Peyer's patch (tissue), 4 donors: Measurements from ENCODE around the gene VAV1.

Source experiments
- POLR2A ChIP-seq, 2 donors: fragments of 450-650 bp; IDR thresholded peaks; one replicate each; pipeline ENCODE4 v1.5.1; 2017; ENCODE audit warnings: antibody characterized with exemption in 2 of 2, mild to moderate bottlenecking in 2 of 2, moderate library complexity in 2 of 2
- TF ChIP-seq, protein P1 (sequence below), 6 experiments: fragments of 450-650 bp in 4 of 6; fragments of 200-600 bp in 2 of 6; sonication (generic) in 1 of 6; IDR thresholded peaks; one replicate each; pipeline ENCODE4 v1.5.1; 2017 to 2019; ENCODE audit warnings: antibody characterized with exemption in 6 of 6, mild to moderate bottlenecking in 3 of 6, moderate library complexity in 1 of 6

DNA sequence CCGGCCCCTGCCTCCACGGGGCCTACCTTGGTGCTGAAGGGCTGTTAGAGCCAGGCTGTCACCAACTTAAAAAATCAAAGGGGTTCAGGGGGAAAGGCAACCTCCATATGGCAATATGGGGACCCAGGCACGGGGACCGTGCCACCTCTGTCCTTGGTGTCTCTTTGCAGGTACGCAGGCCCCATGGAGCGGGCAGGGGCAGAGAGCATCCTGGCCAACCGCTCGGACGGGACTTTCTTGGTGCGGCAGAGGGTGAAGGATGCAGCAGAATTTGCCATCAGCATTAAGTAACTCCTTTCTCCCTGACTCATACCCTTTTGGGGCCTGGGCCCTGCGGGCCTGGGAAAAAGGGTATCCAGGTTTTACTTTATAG is 75.3 kb downstream of the VAV1 start:
- TF ChIP-seq, protein P1, sequence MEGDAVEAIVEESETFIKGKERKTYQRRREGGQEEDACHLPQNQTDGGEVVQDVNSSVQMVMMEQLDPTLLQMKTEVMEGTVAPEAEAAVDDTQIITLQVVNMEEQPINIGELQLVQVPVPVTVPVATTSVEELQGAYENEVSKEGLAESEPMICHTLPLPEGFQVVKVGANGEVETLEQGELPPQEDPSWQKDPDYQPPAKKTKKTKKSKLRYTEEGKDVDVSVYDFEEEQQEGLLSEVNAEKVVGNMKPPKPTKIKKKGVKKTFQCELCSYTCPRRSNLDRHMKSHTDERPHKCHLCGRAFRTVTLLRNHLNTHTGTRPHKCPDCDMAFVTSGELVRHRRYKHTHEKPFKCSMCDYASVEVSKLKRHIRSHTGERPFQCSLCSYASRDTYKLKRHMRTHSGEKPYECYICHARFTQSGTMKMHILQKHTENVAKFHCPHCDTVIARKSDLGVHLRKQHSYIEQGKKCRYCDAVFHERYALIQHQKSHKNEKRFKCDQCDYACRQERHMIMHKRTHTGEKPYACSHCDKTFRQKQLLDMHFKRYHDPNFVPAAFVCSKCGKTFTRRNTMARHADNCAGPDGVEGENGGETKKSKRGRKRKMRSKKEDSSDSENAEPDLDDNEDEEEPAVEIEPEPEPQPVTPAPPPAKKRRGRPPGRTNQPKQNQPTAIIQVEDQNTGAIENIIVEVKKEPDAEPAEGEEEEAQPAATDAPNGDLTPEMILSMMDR (IDR thresholded peaks at IDR 0.05) = no peak
- no peak for TF ChIP-seq POLR2A (IDR thresholded peaks at IDR 0.05)
